HL-60/S4 (cell line): ENCODE data around the gene AHNAK2.

Source experiments
- in situ Hi-C: fragments of 300-500 bp; cut with MboI; formaldehyde crosslinking; loops from 2 replicates; pipeline ENCODE4 v1.14.3; 2022; ENCODE audit warnings: low sequenced_read_pairs

The AHNAK2 gene

DNA sequence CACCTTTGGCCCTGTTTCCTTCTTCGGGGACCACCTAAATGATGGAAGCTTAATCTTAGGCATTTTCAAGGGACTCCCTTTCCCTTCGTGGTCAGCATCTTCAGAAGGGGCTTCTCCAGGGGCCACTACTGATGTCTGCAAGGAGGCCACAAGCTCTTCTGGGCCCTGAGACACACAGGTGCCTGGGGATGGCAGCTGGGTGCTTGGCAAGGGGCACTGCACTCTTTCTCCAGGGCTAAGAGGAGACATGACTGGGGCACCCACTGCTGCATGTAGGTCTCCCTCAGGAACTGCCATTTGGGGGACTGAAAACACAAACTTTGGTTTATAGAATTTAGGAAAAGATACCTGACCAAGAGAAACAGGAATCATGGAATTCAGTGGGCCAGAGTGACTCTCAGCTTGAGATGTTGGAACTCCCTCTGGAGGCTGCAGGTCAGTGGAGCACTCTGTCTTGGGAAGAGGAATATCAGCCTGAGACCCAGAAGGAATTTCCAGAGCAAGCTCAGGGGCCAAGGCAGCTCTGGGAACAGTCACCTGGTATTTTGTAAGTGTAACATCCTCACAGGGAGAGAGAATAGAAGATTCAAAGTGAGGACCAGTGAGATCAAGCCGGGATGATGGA lies 37.5 kb downstream of the AHNAK2 start:
- in situ Hi-C loops, result no loop called here

DNA sequence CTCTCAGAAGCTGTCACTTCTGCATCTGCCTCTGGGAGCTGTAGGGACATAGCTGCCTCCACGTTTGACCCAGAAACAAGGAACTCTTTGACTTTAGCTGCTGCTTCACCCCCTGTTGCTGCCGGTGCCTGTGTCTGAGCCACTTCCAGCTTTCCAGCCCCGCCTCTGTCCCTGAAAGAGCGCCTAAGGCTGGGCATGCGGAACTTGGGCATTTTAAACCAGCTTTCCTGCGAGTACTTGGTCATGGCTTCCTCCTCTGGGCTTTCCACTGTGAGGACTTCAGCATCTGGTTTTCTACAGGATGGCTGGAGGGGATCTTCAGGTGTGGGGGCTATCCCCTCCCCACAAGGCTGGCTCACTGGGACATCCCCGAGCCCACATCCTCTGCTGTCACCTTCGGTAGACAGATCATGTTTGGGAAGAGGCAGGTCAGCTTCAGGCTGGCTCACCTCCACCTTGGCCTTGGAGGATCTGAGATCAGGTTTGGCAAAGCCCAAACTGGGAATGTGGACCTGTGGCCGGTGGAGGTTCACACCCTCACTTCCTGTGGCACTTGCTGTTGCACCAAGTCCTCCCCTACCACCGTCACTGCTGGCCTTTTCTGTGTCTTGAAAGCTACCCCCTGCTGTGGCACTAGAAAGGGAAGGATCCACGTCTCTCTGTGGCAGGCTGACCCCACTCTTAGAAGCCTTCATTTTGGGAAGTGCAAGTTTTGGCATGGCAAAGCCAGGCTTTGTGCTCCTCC lies 38.3 kb downstream of the AHNAK2 start:
- in situ Hi-C loops, result no loop called here

DNA sequence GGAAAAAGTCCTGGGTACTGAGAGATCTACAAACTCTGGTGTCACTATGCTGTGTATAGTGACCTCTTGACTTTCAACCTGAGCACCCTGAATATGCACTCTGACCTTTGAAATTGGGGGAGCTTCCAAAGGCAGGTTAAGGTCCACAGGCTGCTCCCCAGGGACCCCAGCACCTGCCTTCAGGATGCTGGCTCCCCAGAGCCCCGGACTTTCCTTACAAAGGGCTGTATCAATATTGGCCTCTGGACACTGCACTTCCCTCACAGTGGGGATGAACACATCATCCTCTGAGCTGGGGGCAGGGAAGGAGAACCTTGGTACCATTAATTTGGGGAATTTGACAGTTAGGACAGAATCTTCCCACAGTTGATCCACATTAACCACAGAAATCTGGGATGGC lies 39.2 kb downstream of the AHNAK2 start:
- in situ Hi-C loops, result no loop called here

DNA sequence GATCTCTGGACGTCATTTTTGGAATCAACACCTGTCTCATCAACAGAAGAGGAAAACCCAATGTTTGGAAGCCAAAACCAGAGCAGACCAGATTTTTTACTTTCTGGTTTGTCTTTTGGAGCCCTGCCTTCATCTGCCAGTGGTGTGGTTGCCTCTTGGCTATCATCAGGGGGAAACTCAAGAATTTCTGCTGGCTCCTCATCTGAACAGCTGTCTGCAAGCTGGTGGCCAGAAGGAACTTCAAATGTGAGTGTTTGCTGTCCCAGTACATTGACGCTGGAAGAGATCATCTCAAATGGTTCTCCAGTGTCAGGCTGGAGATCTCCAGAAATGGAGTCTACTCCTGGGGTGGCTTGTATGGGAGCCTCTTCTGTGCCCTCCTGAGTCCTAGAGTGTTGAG lies 39.7 kb downstream of the AHNAK2 start:
- in situ Hi-C loops, result no loop called here

DNA sequence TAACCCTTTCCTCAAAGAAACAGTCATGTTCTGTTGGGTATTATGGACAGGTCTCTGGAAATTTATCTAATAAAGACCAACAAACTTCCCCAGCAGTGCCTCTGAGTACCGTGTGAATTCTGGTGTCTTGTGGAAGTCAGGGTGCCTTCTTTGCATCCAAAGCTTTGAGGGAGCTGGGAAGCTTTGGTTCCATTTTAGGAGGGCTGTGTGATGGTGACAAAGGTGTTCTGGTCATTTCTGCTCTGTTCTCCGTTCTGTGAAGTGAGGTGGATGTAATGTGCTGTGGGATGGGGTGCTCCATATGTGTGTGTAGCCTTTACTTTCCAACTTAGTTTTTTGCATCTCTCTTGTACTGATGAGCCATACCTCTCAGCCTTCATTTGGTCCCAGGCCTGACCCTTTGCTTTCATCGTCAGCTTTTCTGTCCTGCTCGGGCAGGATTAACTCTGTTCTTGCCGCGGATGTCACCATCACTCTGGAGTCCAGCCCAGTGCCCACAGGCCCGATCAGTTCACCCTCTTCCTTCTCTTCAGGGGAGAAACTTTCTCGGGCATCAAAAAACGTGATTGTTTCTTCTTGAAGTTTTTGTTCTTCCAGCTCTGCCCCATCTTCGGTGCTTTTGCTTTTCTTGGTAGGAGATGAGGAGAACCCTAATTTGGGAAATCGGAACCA lies 40.3 kb downstream of the AHNAK2 start:
- in situ Hi-C loops, result no loop called here

DNA sequence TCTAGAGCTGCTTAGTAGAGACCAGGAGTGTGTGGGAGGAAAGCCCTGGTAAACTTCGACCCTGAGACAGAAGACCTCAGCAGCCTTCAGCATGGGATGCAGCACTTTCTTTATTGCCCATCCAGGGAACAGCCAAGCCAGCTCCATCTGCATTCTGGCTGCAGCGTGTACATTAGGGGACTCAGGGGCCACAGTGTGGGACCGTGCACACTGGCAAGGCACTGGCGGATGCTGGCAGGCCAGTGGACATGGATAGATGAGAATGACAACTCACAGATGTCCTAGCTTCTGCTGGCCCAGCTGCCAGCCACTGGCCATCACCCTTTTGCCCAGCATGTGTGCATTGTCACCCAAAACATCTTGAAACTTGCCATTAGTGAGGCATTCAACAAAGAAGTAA lies 41.0 kb downstream of the AHNAK2 start:
- in situ Hi-C loops, result no loop called here

DNA sequence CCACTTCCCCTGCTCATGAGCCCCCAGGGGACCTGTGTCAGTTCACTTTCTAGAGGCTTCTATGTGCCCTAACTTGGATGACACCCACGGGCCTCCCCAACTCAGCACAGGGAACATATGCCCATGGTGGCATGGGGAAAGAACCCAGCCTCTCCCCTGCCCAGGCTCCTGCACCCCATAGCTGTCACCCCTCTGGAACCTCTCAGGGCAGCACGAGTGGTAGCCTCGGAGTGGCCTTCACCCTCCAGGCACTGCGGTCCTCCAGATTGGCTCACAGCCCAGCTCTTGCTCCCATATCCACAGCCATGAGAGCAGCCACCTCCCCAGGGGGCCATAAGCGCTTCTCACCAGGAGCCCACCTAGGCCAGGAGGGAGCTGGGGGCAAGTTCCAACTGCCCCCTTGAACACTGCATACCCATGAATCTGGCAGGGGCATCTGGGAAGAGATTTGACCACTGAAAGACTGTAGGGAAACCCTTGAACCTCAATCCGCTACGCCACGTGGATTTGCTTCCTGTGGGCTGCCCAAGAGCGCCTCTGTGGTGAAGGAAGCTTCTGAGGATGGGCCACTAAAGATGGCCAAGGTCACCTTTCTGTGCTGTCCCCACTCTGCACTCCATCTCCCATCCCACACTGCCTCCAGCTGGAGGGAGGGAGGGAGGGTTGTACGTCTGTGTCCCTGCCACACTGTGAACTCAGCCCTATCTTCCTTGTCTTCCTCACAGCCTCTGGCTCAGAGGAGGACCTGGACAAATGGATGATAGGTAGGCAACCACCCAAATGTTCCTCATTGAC lies 41.6 kb downstream of the AHNAK2 start:
- in situ Hi-C loops, result no loop called here

DNA sequence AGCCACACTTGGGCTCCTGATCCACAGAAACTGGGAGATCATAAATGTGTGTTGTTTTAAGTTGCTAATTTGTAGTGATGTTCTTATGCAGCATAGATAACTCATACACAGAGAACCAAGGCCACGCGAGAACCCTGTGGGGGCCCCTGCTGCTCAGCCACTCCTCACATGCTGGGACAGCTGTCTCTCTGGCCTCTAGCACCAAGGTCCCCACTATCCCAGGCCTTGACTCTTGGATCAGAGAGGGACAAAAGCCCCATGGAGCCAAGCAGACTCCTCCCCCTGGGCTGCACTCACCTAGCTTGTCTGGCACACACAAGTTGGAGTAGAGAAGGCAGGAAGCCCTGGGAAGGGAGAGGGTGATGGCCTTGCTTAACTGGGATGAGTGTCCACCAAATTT lies 42.2 kb downstream of the AHNAK2 start:
- in situ Hi-C loops, result no loop called here

DNA sequence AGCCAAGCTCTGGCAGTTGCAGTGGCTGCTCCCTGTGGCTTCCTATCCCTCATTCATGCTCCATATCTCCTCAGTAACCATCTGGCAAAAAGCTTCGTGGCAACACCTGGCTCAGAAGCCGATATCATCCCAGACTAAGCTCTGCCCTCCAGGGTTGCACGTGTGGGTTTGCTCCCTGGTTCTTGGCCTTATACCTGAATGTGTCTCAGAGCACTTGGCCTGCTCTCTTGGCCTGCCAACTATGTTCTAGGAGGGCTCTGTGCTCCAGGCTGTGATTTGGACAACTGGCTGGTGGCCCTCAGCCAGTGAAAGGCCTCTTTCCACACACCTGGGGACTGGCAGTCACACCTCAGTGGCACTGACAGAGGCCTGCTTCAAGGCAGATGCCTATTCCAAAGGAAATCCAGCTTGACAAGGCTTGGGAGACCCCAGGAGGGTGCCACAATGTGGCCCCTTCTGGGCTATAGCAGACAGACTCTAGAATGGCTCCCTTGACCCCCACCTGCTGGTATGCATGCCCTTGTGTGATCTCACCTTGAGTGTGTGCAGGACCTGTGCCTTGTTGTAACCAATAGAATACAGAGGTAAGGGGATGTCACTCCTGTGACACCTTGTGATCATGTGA lies 43.0 kb downstream of the AHNAK2 start:
- in situ Hi-C loops, result no loop called here

DNA sequence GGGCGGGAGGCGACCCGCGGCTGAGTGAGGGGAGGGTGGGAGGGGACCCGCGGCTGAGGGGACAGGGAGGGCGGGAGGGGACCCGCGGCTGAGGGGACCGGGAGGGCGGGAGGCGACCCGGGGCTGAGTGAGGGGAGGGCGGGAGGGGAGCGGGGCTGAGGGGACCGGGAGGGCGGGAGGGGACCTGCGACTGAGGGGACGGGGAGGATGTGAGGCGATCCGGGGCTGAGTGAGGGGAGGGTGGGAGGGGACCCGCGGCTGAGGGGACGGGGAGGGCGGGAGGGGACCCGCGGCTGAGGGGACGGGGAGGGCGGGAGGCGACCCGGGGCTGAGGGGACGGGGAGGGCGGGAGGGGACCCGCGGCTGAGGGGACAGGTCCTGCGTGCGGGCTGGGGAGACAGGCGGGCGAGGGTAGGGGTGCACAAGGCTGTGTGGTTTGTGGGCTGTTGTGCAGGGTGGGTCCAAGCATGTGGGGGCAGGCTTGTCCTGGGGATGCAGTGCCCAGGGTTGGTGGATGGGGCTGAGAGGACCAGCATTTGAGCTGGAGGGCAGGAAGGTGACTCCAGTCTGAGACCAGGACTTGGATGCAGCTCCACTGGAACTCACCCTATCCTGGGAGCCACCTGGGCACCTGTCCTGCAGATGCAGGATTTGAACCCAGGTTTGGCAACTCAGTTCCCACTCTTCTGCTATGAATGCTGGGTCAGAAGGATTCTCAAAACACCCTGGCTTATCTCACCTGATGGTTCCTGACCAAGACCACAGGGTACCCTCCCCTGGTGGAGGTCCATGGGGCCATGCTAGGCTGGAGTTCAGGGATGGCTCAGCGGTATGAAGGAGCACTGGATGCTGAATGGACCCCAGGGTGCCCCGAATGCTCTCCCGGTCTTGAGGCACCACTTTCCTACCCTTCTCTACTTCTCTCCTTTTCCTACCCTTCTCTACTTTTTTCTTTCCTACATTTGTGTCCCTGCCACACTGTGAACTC lies 44.1 kb downstream of the AHNAK2 start:
- in situ Hi-C loops, result no loop called here

DNA sequence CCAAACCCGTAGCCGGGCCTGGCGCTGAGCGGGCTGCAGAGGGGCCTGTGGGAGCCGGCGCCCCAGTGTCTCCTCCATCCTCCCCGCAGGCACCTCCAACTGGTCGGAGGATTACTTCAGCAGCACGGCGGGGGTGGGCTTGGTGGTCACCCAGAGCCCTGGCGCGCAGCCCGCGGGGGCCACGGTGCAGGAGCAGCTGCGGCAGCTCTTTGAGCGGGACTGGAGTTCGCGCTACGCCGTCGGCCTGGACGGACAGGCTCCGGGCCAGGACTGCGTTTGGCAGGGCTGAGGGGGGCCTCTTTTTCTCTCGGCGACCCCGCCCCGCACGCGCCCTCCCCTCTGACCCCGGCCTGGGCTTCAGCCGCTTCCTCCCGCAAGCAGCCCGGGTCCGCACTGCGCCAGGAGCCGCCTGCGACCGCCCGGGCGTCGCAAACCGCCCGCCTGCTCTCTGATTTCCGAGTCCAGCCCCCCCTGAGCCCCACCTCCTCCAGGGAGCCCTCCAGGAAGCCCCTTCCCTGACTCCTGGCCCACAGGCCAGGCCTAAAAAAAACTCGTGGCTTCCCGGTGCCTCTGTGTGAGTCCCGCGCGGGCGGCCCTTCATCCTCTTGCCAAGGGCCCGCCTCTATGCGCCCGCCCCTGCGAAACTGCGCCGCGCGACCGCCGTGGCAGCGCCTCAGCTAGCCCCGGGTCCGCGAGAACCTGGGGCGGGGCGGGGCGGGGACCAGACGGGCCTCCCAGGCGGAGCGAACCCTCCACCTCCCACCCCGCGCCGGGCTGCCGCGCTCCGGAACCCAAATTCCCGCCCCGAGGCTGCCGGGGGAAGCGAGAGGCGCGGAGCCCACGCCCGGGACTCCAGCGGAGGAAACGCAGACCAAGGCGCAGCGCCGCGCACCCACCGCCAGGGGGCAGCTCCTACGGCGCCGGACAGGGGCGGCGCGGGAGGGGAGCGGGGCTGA lies 45.2 kb downstream of the AHNAK2 start:
- in situ Hi-C loops, result no loop called here

DNA sequence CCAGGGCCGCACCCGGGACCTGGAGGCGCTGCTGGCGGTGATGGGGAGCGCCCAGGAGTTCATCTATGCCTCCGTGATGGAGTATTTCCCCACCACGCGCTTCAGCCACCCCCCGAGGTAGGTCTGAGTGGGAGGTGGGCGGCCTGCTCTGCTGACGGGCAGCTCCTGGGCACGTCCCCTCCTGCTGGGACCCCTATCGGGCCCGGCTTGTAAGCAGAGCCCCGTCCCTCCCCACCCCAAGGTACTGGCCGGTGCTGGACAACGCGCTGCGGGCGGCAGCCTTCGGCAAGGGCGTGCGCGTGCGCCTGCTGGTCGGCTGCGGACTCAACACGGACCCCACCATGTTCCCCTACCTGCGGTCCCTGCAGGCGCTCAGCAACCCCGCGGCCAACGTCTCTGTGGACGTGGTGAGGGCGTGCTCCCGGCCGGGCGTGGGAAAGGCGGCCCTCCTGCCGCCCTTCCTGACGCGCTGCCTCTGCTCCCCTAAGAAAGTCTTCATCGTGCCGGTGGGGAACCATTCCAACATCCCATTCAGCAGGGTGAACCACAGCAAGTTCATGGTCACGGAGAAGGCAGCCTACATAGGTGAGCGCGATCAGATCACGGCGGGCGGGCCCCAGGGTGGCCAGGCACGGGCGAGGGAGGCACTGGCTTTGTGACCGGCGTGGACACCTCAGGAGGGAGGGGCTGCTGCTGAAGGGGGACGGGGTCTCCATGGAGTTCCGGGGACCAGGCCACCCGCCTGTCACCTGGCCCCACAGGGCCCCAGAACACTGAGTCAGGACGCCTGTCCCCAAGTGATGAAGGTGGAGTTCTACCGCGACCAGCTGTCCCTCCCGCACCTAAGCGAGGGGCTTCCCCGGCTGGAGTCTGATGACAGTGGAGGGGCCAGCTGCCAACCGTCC lies 46.2 kb downstream of the AHNAK2 start:
- in situ Hi-C loops, result no loop called here

DNA sequence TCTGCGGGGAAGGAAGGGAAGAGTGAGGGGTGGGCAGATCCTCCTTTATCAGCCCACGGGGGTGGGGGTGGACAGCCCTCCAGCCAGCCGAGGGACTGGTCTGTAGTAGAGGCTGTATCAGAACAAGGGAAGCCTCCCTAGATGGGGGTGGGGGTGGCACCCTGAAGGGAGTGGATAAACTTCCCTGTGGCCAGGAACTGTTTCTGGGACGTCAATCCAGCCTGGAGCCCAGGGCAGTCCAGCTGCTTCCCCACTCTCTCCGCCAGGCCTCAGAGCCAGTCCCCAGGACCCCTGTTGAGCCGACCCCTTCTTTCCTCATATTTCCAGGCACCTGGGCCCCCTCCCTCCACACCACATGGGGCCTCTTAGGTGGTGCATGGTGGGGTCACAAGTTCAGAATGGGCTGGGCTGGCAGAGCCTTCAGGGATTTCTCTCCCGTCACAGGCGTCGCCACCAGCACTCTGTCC lies 46.8 kb downstream of the AHNAK2 start:
- in situ Hi-C loops, result no loop called here

DNA sequence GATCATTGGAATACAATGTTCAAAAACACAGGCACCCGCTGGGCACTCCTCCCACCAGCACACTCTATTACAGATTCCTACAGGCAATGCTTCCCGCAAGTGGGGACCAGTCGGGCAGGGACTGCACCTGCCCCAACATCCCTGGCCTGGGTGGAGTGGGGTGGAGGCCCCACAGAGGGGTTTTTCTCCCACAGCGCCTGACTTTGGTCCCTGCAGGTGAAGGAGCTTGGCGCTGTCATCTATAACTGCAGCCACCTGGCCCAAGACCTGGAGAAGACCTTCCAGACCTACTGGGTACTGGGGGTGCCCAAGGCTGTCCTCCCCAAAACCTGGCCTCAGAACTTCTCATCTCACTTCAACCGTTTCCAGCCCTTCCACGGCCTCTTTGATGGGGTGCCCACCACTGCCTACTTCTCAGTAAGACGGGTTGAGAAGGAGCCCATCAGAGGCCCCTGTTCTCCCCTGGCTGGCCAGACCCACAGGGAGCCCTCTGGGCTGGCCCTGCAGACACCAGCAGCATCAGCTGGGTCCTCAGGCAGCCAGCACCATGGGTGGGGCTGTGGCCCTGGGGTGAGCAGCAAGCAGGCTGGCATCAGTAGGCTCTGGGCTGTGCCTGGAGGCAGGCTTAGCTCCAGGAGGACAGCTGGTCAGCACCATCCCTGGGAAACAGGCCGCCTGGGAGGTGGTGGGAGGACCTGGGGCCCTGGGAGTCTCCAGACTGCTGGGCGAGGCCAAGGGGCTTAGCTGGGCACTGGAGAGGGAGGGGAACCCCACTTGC lies 47.5 kb downstream of the AHNAK2 start:
- in situ Hi-C loops, result no loop called here

DNA sequence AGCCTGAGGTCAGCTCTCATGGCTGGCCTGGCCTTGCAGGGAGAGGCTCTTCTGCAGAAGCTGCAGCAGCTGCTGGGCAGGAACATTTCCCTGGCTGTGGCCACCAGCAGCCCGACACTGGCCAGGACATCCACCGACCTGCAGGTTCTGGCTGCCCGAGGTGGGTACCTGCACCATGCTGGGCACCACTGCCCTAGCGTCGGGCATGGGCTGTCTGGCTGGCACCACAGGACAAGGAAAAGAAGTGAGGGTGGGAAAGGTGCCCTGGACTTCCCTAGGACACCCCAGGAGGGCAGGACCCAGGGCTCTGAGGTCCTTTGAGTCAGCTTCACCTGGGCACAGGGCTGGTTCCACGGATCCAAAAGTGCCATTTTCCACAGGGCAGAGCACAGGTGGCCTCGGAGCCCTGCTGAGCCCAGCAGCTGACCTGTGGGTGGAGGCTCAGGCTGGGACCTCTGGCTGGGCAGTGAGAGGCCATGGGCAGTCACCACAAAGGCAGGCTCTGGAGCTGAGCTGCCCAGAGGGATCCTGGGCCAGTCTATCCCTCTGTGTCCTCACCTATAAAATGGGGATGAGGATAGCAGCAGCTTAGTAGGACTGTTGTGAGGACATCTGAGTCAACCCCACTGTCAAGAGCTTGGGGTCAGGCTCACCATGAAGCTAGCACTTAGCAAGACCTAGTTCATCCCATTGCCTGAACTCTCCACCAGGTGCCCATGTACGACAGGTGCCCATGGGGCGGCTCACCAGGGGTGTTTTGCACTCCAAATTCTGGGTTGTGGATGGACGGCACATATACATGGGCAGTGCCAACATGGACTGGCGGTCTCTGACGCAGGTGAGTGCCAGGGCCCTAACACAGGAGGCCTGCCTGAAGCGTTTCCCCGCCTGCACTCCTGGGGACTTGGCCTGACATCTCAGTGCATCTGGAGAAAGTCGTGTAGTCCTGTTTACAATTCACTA lies 48.6 kb downstream of the AHNAK2 start:
- in situ Hi-C loops, result no loop called here
